ENCODE measurements around the gene EIF4E1B.

DNA sequence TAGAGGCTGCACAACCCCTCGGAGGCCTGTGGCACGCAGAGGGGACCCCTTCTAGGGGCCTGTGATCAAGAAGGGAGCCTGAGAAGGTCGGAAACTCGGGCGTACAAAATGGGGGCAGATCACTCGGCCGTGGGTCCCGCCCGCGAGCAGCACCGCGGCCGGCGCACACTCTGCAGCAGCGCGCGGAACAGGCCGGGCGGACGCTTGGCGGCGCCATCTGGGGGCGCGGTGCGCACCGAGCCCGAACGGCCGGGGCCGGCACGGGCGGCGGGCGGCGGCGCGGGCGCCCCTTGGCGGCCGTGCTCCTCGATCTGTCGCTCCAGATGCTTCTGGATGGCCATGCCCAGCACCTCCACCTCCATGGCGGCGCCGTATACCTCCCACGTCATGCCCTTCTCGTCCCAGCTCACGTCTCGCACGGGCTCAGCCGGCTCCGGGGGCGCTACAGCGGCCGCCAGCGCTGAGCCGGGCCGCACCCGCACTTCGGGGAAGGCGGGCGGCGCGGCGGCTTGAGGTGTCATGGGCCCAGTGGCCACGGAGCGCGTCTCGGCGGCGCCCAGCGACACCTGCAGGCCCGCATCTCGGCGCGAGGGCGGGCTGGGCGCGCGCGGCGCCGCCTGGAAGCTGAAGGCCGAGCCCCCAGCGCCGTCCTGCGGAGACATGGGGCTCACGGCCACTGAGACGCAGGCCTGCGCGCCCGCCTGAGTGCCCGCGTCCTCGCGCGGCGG is 33.6 kb upstream of the EIF4E1B start:
- TF ChIP-seq CTCF (IDR thresholded peaks at IDR 0.05) (peak in 3 of 6 experiments; percentile 13 to 43 (median 28)), POLR2A (IDR thresholded peaks at IDR 0.05) (no peak)
